Kidney (tissue), 14 donors: ENCODE results near the gene GAS7. TPM values are rescaled to one million over a fixed set of nuclear protein-coding genes. Genes with fewer than 3 reads are reported as not detected.

Experiments
- DNase-seq, 5 donors: peaks; one replicate each; pipeline ENCODE4 v3.0.0-alpha.2; 2013 to 2020
- FAIRE-seq: peaks from 2 replicates; lab custom pipeline; 2012; peaks lifted over from hg19 to GRCh38; lab: Jason Lieb, UNC
- H3K27ac ChIP-seq, 2 donors: one replicate each; pipeline ENCODE4 v1.7.0; 2013; ENCODE audit warnings: low read depth in 2 of 2, low read length in 2 of 2, inconsistent platforms in 1 of 2
- H3K27me3 ChIP-seq: one replicate; pipeline ENCODE4 v1.7.1; 2013; ENCODE audit warnings: low read length, inconsistent platforms; ENCODE audit not compliant: control insufficient read depth, insufficient read depth
- H3K36me3 ChIP-seq, 3 donors: one replicate each; pipeline versions ENCODE4 v1.7.0 to v1.7.1; 2013; ENCODE audit warnings: low read length in 3 of 3, control low read depth in 1 of 3, inconsistent platforms in 1 of 3; ENCODE audit not compliant: insufficient read depth in 3 of 3, control insufficient read depth in 2 of 3
- H3K4me1 ChIP-seq, 3 donors: one replicate each; pipeline versions ENCODE4 v1.7.0 to v1.7.1; 2013; ENCODE audit warnings: low read length in 3 of 3, inconsistent platforms in 1 of 3, low read depth in 1 of 3; ENCODE audit not compliant: control insufficient read depth in 2 of 3, insufficient read depth in 2 of 3
- H3K4me3 ChIP-seq, 3 donors: one replicate each; pipeline versions ENCODE4 v1.7.0 to v1.8.1; 2013; ENCODE audit warnings: low read length in 3 of 3, control low read depth in 1 of 3, inconsistent platforms in 1 of 3
- H3K9ac ChIP-seq, 3 donors: one replicate each; pipeline versions ENCODE4 v1.7.0 to v1.7.1; 2013; ENCODE audit warnings: low read length in 3 of 3, control low read depth in 1 of 3, inconsistent platforms in 1 of 3
- H3K9me3 ChIP-seq, 3 donors: one replicate each; pipeline versions ENCODE4 v1.7.0 to v1.7.1; 2013; ENCODE audit warnings: low read length in 3 of 3, control low read depth in 1 of 3, inconsistent platforms in 1 of 3; ENCODE audit not compliant: control insufficient read depth in 2 of 3, insufficient read depth in 1 of 3
- intact Hi-C: fragments of 100-400 bp; cut with DNase I; formaldehyde crosslinking; loops from one replicate; pipeline ENCODE4 v1.11.1; 2022
- polyA plus RNA-seq: library from polyadenylated mRNA; stranded (reverse); fragments of 350-450 nt; fragmentation: Illumina TruSeq; extraction: RNeasy Lipid Tissue Mini Kit (QIAGEN cat#74804); gene quantifications from one replicate; pipeline ENCODE4 v1.2.3, GENCODE V29; 2014; ENCODE audit warnings: low read depth, low replicate concordance; ENCODE audit not compliant: insufficient read depth
- total RNA-seq: library from RNA; stranded (reverse); fragmentation: NEBNext Ultra II Directional; extraction: Animal tissue kit (Norgen Biotek cat#: 25700); gene quantifications from one replicate; pipeline ENCODE4 v1.2.1, GENCODE V29; 2021
- TF ChIP-seq, protein P1 (sequence below): IDR thresholded peaks from 3 replicates; pipeline ENCODE4 v1.5.1; 2012; ENCODE audit warnings: mild to moderate bottlenecking, moderate library complexity, borderline replicate concordance; ENCODE audit not compliant: insufficient read depth; ENCODE audit errors: extremely low read depth
- donor health status: control.
- donor health status: control.
- donor health status: control.
- donor health status: control.
- donor health status: control.
- donor health status: DM: yes; HTN: yes; CAD: no.
- donor health status: Normal renal cell carcinoma (clear cell type).

GAS7 gene
- total and polyA plus RNA-seq, 2 donors from 2014 or later: 1.1 to 20.5 TPM

DNA sequence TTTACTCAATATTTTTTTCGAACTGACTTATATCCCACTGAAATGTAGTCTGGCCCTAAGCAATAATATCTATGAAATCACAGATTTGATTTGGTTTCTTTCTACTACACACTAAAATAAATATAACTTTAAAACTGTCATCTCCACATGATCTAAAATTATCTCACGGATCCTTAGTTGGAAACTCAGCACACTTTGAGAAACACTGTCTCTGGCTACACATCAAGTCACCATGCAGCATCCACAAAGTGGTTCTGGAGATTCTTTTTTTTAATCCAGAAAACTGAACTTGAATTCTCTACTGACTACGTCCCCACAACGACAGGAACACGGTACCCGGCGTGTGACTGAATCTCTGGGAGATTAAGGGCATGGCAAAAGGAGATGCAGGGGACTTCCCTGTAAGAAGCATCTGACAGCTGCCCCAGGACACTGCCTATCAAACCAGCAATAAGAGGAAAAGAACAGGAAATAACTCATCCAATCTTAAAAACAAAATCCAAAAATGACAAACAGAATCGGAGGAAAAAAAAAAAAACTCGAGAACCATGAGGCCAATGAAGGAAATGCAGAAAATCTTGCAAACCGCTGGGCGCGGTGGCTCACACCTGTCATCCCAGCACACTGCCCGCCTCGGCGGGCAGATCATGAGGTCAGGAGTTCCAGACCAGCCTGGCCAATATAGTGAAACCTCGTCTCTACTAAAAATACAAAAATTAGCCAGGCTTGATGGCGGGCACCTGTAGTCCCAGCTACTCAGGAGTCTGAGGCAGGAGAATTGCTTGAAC is 152.3 kb downstream of the GAS7 start:
- no peaks in the 10 kb centered on the region for H3K36me3 ChIP-seq
- H3K9ac ChIP-seq: no peak overlapping the region
- H3K4me3 ChIP-seq: no peak overlapping the region
- no peaks in the 10 kb centered on the region for H3K9me3 ChIP-seq
- FAIRE-seq: no peak
- no peaks in the 10 kb centered on the region for H3K27me3 ChIP-seq
- intact Hi-C loops: no loop called here
- DNase-seq: peak in 1 of 5 donors; percentile 23
- no peak overlapping the region for H3K27ac ChIP-seq
- TF ChIP-seq, protein P1, sequence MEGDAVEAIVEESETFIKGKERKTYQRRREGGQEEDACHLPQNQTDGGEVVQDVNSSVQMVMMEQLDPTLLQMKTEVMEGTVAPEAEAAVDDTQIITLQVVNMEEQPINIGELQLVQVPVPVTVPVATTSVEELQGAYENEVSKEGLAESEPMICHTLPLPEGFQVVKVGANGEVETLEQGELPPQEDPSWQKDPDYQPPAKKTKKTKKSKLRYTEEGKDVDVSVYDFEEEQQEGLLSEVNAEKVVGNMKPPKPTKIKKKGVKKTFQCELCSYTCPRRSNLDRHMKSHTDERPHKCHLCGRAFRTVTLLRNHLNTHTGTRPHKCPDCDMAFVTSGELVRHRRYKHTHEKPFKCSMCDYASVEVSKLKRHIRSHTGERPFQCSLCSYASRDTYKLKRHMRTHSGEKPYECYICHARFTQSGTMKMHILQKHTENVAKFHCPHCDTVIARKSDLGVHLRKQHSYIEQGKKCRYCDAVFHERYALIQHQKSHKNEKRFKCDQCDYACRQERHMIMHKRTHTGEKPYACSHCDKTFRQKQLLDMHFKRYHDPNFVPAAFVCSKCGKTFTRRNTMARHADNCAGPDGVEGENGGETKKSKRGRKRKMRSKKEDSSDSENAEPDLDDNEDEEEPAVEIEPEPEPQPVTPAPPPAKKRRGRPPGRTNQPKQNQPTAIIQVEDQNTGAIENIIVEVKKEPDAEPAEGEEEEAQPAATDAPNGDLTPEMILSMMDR: no peak
- no peaks in the 10 kb centered on the region for H3K4me1 ChIP-seq

DNA sequence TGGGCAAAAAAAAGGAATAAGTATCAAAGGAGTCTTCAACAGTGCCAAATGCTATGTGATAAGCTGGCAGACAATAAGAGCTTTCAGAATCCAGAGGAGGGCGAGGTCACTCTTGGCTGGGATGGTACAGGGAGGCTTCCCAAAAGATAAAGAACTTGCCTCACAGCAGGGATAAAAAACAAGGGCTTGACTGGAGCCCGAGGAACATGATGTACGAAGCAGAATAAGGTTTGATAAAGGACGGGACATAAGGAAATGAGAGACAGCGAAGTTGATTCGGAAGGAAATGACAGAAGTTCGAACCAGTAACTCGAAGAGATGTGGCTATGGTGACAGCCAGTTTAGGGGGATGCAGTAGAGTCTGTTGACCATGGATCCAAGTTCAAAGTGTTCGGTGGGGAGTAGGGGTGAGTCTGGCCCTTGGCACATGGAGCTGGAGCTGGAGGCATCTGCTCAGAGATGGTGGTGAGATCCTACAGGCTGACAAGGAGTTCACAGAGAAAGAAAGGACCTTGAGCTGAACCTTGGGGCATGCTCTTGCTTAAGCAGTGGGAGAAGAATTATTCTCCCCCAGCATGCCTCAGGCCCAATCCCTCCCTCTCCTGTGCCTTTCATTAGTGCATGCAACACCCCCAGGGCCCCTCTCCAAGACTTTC is 155.7 kb downstream of the GAS7 start:
- DNase-seq (no peak), FAIRE-seq (no peak)
- Histone ChIP-seq H3K4me3 (no peak overlapping the region), H3K27me3 (no peaks in the 10 kb centered on the region), H3K4me1 (no peaks in the 10 kb centered on the region), H3K9me3 (no peaks in the 10 kb centered on the region), H3K9ac (no peak overlapping the region), H3K27ac (no peak overlapping the region), H3K36me3 (no peaks in the 10 kb centered on the region)
- TF ChIP-seq, protein P1: no peak
- intact Hi-C loops: no loop called here

DNA sequence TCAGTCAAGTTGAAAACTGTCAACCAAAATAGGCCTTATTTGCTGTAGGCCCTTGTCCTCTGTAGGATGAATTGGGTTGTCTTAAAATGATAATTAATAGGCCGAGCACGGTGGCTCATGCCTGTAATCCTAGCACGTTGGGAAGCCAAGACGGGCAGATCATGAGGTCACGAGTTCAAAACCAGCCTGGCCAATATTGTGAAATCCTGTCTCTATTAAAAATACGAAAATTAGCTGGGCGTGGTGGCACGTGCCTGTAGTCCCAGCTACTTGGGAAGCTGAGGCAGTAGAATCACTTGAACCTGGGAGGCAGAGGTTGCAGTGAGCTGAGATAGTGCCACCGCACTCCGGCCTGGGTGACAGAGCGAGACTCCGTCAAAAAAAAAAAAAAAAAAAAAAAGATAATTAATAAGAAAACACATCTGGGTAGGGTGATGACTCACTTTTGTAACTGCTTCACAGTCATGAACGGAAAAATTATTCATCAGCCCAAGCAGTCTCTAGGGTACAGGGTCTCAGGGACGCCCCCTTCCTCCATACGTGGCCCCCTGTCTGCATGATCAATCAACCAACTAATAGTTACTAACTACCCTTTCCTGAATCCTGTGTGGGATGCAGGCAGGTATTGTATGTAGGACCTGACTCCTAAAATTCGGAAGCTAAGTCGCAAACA is 156.4 kb downstream of the GAS7 start:
- Histone ChIP-seq H3K9ac (no peak overlapping the region), H3K4me1 (no peaks in the 10 kb centered on the region), H3K4me3 (no peak overlapping the region), H3K9me3 (no peaks in the 10 kb centered on the region), H3K27me3 (no peaks in the 10 kb centered on the region), H3K27ac (no peak overlapping the region), H3K36me3 (no peaks in the 10 kb centered on the region)
- TF ChIP-seq, protein P1: no peak
- FAIRE-seq (no peak), DNase-seq (no peak)
- intact Hi-C loops: no loop called here
